Measurements from ENCODE around the gene CCL26.
A peak's percentile ranks its signal among the peaks of the same experiment; 100 is the strongest.
"Not testable (repeated sequence)": the region's sequence is repeated elsewhere in the genome, so short reads cannot be mapped to it uniquely, and the experiment has no call there.

CCL26 gene

DNA sequence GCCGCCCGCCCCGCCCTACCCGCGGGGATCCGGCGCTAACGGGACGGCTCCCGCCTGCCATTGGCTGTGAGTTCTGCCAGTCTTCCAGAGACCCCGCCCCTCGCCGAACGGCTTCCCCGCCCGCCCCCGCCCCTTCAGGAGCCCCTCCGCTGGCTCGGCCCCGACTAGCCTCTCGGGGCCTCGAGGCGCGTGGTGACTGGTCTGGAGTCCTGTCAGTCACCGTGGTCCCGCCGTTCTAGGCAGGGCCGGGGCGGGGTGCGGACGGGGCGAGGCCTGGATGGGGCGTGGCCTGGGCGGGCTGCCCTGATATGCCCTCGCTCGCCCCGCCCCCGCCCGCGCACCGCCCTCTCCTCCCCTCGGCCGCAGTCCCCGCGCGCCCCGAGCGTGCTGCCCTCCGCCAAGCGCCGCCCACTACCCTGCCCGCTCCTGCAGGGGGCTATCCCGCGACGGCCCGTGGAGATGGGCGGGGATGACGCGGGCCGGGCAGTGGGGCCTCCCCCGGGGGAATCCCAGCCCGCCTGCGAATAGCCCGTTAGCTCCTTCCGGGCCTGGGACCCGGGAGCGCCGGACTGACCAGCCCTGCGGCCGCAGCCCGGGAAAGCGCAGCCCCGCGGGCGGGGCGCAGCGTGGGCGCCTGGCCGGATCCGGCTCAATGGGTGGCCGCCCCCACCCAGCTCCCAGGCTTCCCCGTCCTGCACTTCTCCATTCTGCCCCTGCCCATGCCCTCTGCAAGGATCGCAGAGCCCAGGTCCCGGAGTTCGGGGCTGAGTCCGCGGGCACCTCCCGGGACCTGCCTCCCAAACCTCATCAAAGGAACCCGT lies 32.8 kb downstream of the CCL26 start:
- peak; percentile 82 to 100 (median 99) for DNase-seq

DNA sequence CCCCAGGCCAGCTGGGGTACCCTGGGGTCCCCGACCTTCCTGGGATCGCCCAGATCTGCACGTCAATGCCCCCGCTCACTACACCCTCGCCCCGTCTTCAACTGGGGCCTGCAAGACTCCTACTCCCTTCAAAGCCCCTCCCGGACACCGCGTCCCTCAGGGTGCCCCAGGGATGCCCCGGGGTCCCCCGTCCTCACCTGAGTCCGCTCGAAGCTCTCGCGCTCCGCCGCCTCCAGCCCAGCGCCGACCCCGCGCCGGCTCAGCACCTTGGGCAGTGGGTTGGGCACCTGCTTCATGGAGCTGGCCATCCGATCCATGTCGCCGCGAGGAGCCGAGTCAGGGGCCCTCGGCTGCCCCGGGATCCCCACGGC lies 33.4 kb downstream of the CCL26 start, which contains the start of gene HIP1:
Gene HIP1 (minus strand): TSS at position 338 of the 371 bp plus-strand sequence. CDS start 21 bp downstream, at position 317.
- DNase-seq: peak in 2 of 51 donors; percentile 44 to 51

DNA sequence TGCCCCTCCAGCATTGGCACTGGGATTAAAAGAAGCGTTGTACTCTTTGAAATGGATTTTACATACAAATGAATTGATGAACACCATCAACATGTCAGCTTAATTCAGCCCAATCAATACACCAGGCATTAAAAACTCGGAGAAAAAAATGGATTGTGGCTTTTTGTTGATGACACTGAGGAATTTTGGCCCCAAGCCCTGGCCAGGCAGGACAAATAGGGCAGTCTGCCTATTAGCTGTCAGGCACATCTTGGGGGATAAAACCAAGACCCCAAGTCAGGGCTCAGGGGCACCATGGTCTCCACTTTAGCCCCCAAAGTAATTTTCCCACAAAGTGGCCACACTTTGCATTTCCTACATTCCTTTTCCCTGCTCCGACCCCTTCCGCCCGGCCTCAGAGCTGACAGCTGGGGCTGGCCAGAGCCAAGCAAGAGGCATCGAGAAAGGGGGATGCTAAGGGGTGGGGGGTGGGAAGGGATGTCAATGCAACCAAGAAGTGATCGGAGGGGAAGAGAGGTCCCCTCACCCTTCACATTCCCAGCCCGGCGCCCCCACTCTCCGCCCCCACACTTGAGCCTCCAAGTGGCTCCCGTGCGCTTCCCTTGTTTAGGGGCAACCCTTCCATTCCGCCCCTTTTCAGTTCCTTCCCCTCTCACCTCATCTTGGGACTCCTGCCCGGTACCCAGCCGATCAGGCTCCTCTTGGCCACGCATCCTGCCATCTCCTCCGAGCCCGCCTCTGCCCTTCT lies 34.0 kb downstream of the CCL26 start:
- DNase-seq: peak in 21 of 51 donors; percentile 6 to 54 (median 27)

DNA sequence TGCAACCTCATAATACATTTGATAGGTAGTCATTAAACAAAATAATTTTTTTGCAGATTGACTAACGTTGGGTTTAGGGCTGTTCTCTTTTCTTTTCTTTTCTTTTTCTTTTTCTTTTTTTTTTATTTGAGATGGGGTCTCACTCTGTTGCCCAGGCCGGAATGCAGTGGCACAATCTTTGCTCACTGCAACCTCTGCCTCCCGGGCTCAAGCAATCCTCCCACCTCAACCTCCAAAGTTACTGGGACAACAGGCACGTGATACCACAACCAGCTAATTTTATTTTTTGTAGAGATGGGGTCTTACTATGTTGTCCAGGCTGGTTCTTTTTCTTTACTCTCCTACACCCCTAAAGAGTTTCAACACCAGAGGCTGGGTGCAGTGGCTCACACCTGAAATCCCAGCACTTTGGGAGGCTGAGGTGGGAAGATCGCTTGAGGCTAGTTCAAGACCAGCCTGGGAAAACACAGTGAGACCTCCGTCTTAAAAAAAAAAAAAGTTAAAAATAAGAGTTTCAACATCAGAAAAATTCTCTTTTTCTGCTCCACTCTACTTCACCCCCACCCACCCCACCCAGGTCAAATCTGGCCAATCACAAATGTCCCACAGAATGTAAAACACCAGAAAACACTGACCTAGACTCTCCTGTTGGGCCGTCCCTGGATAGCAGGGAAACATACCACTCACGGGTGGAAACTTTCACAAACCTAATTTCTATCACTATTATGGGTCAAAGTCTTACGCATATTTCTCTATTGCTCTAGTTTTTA lies 36.2 kb downstream of the CCL26 start:
- no peak for DNase-seq

DNA sequence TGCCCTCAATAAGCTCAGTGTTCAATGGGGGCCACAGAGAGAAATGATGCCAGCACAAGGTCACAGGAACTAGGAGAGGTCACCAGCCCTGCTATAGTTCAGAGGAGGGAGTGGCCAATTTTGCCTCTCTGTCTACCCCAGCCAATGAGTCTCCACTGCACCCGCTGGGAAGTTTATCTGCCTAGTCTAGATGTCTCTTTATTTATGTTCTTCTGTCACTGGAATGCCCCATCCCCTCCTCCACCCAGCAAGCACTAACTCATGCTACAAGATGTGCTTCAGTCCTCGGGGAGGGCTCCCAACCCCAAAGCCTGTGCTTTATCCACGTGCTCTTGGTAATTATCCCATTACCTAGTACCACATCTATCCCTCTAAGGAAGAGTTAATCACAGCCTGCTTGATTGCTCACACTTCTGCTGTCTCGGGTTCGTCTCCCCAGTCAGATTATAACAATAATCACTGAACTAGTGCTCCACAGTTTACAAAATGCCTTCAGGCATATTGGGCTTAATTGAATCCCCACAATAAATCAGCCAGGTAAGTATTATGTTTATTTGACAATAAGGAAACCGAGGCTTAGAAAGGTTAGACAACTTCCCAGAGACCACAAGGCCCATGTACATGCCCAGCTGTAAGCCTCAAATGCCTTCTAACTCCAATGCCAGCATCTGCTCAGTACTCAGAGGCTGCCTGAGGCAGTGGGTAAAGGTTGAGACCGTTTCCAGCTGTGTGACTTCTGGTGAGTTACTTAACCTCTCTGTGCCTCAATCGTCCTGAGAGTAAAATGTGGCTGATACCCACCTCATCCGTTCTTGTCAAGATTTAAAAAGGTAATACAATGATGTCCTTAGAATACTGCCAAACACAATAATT lies 37.2 kb downstream of the CCL26 start:
- no peak for DNase-seq

GRCh38 chr7:75732764-75733630 lies 39.0 kb downstream of the CCL26 start:
- no peak for DNase-seq

- no peak for DNase-seq
Measured at GRCh38 chr7:75732016-75732521, 39.9 kb downstream of the CCL26 start.

GRCh38 chr7:75729851-75730274 lies 42.1 kb downstream of the CCL26 start:
- DNase-seq: no peak

DNA sequence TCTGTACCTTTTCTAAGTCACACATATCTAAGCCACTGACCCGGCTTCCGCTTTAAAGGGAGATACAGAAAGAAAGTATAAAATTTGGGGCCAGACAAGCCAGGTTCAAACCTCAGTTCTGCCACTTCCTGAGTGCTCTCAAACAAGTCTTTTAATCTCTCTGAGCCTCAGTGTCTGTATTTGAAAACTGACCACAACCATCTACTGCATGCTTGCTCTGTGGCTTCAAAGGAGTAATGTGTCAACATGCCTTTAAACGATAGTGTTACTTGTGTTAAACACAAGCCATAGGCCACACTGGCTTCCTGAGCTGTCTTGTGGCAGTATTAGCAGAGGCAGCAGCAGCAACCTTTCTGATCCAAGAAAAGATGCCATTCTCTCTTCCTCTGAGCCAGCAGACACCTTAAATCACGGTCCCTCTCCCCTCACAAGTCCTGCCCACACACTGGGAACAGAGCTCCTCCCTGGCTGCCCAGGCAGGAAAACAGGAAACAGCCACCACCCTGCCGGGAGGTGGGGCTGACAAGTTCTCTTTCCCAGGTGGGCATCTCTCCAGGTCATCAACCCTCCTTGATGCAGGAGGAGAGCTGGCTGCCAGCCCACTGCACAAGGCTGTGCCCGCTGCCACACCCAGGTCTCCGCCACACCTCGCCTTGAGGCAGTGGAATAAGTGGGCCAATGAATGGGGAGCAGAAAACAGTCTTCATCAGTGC lies 44.0 kb downstream of the CCL26 start:
- DNase-seq: no peak

GRCh38 chr7:75727351-75727750 lies 44.7 kb downstream of the CCL26 start:
- not testable (repeated sequence) for DNase-seq

DNA sequence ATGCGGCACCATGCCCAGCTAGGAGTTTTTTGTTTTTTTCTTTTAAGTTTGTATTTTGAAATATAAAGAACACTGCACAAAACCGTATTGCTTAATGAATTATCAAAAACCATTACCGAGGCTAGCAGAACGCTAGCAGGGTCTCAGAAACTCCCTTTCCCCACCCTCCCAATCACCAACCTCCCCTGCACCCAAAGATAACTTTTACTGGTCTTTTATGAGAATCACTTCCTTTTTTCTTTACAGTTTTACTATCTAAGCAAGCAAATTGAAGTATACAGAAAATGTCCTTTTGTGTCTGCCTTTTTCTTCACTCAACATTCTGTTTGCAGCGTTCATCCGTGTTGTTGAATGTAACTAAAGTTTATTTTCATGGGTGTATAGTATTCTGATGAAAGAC lies 46.7 kb downstream of the CCL26 start:
- DNase-seq: no peak

GRCh38 chr7:75723444-75723843 lies 48.6 kb downstream of the CCL26 start:
- DNase-seq: no peak

DNA sequence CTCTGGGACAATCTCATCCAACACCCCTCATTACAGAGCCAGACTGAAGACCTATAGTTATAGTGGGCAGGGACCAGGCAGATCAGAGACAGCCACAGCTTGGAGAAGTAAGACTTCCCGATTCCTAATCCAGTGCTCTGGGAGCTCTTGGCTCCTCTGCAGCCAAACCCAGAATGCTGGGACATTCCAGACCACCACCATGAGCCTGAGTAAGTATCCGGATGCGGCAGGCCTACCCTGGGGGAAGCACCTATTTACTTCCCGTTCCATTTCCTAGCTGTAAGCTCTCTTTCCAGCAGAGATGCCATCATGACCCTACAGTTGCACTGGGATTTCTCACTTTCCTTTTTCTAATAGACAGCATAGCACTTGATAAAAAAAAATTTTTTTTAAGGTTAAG lies 49.6 kb downstream of the CCL26 start:
- DNase-seq: no peak

DNA sequence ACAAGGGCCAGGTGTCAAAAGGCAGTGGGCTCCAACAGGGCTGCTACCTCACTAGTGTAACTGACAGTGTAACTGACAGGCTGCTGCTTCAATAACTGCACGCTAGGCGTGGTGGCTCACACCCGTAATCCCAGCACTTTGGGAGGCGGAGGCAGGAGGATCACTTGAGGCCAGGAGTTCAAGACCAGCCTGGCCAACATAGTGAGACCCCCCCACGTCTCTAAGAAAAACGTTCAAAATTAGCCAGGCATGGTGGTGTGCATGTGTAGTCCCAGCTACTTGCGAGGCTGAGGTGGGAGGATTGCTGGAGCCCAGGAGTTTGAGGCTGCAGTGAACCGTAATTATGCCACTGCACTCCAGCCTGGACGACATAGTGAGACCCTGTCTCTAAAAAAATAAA lies 50.1 kb downstream of the CCL26 start:
- not testable (repeated sequence) for DNase-seq

GRCh38 chr7:75721426-75721825 lies 50.6 kb downstream of the CCL26 start:
- no peak for DNase-seq

DNA sequence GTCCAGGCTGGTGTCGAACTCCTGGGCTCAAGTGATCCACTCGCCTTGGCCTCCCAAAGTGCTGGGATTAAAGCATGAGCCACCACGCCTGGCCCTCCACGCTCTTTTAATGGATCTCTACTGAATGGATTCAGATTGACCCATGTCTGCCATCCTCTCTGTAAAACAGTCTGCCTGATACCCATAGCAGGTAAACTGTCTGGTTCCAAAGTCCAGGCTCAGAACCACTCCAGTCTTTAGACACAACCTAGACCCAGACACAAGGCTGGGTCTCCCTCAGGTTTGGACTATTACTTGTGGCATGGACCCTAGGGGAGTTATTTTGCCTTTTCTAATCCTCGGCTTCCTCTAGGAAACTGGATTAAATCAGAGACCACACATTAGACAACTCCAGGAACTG lies 52.4 kb downstream of the CCL26 start:
- no peak for DNase-seq
